Right renal pelvis (tissue), 4 donors: Measurements from ENCODE around the gene TAB2. TPM values are rescaled to one million over a fixed set of nuclear protein-coding genes. Genes with fewer than 3 reads are reported as not detected.
"Not testable (repeated sequence)": the region's sequence is repeated elsewhere in the genome, so short reads cannot be mapped to it uniquely, and the experiment has no call there.

Experiments
- DNase-seq, 4 donors: peaks; one replicate each; pipeline ENCODE4 v3.0.0-alpha.2; 2013; ENCODE audit warnings: low read depth in 4 of 4, low spot score in 3 of 4, missing footprints in 1 of 4
- polyA plus RNA-seq, 4 donors: library from polyadenylated mRNA; unstranded; fragments of 120-200 nt; gene quantifications; one replicate each; pipeline ENCODE4 v1.2.1, GENCODE V29; 2013; ENCODE audit not compliant: insufficient read length in 4 of 4

TAB2 gene
- polyA plus RNA-seq, 4 donors: 82.9 to 110 (median 104) TPM

- DNase-seq: no peak
Observed at GRCh38 chr6:149332602-149333265, 15.2 kb downstream of the TAB2 start.

- DNase-seq: no peak
Observed at GRCh38 chr6:149333266-149333620, 15.7 kb downstream of the TAB2 start.

GRCh38 chr6:149334201-149334600, 16.7 kb downstream of the TAB2 start:
- DNase-seq: no peak

GRCh38 chr6:149334682-149335160, 17.2 kb downstream of the TAB2 start:
- DNase-seq: no peak

GRCh38 chr6:149335924-149336608, 18.6 kb downstream of the TAB2 start:
- DNase-seq: no peak

- no peak for DNase-seq
Observed at GRCh38 chr6:149336609-149336928, 19.1 kb downstream of the TAB2 start.

GRCh38 chr6:149337320-149337719, 19.8 kb downstream of the TAB2 start:
- no peak for DNase-seq

- DNase-seq: no peak
Observed at GRCh38 chr6:149340200-149340599, 22.7 kb downstream of the TAB2 start.

- DNase-seq: no peak
Observed at GRCh38 chr6:149342525-149342924, 25.0 kb downstream of the TAB2 start.

GRCh38 chr6:149343501-149343900, 26.0 kb downstream of the TAB2 start:
- DNase-seq: no peak

GRCh38 chr6:149346078-149346477, 28.6 kb downstream of the TAB2 start:
- no peak for DNase-seq

- DNase-seq: no peak
Observed at GRCh38 chr6:149347067-149347466, 29.6 kb downstream of the TAB2 start.

GRCh38 chr6:149349279-149349678, 31.8 kb downstream of the TAB2 start:
- not testable (repeated sequence) for DNase-seq

GRCh38 chr6:149354009-149354408, 36.5 kb downstream of the TAB2 start:
- no peak for DNase-seq

- no peak for DNase-seq
Observed at GRCh38 chr6:149356081-149356750, 38.7 kb downstream of the TAB2 start.

- no peak for DNase-seq
Observed at GRCh38 chr6:149357726-149358538, 40.4 kb downstream of the TAB2 start.

GRCh38 chr6:149359440-149359839, 41.9 kb downstream of the TAB2 start:
- DNase-seq: no peak

GRCh38 chr6:149360536-149360935, 43.0 kb downstream of the TAB2 start:
- DNase-seq: no peak

- DNase-seq: no peak
Observed at GRCh38 chr6:149362289-149362688, 44.8 kb downstream of the TAB2 start.

- no peak for DNase-seq
Observed at GRCh38 chr6:149363154-149363553, 45.6 kb downstream of the TAB2 start.

- no peak for DNase-seq
Observed at GRCh38 chr6:149364557-149364956, 47.0 kb downstream of the TAB2 start.
